HUDEP-2 (cell line): ENCODE results near the gene MACROD2.
"Not testable (repeated sequence)": the region's sequence is repeated elsewhere in the genome, so short reads cannot be mapped to it uniquely, and the experiment has no call there.

ENCODE experiments used
- DNase-seq, 76 experiments: peaks; one replicate each; lab custom pipeline; 2025; ENCODE audit not compliant: unreplicated experiment in 76 of 76; lab: John Stamatoyannopoulos, UW

The MACROD2 gene

DNA sequence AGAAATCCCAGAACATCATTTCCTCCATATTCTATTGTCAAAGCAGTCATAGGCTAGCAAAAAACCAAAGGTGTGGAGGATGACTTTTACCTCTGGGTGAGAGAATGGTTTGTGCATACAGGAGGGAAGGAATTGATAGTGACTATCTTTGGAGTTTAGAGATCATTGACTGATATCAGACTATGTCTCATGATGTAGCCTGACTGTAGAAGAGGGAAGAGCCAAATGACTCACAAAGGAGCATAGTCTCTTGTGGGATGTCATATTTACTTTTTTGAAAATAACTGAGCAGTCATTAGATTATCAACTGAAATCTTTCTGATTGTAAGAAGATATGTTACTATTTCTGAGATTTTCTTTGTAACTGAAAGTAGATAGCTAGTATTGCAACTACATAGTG is 183.6 kb downstream of the MACROD2 start:
- no peak for DNase-seq

DNA sequence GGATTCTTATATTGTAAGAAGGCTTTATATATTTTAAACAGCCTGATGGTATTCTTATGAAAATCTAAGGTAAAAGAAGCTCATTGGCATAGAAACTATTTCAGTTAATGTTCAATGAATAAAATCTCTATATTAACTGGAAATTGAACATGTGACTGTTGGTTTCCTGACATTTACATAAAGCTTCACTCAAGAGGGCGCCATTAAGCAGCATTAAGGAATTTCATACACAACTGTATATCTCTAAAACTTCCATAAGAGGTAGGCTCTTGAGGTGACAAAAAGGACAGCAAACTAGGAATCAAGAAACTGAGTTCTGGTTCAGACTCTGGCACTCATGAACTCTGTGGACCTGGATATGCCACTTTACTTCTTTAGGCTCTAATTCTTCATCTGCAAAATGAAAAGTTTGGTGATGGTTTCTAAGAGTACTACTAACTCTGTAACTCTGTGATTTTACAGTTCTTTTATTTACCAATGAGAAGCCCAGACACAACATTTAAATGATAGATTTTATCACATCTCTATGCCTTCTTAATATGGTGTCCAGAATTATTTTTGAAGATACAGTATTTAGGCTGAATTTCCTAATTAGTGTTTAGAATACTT is 194.6 kb downstream of the MACROD2 start:
- no peak for DNase-seq

DNA sequence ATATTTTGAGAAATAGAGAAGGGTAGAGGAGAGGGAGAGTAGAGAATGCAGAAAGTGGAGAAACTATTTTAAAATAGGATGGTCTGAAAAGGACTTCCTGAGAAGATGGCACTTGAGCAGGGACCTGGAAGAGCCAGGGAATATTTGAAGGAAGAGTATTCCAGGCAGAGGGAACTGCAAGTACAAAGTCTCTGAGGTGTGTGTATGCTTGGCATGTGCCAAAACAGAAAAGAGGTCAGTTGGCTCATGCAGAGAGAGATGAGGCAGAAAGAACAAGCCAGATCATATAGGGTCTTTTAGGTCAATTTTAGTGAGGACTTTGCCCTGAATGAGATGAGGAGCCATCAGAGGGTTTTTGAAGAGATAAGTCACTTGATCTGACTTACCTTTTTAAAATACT is 196.2 kb downstream of the MACROD2 start:
- no peak for DNase-seq

DNA sequence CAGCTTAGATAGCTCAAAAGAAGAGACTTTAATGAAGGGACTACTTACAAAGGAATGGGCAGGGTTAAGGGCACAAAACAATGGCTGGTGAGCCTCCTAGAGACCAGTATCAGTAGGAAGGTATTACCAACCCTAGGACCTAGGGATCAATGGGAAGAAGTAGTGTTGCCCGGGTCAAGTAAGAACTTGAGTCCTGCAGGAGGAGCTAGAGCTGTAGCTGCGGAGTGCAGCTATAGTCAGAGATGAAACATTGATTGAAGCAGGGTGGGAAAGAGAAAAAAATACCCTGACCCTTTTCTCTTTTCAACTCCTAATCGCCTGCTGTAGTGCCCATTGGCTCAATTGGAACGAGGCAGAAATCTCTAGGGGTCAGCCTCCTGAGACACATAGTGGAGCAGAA is 198.1 kb downstream of the MACROD2 start:
- DNase-seq, result no peak

DNA sequence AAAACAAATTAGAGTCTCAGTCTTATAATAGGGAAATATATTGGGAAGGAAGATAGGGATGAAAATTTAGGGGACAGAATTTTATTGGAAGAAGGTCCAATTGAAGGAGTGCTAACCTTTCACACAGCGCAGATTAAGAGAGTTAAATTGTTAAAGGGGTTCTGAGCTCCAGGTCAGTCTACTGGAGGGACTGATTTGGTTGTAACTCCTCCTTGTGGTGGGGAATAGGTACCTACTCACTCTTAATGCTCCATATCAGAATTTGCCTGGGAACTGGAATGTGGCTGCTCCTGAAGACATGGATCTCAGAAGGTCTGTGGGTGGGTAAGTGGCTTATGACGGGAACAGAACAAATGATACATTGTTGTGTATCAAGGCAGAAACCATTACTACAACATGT is 198.6 kb downstream of the MACROD2 start:
- no peak for DNase-seq

DNA sequence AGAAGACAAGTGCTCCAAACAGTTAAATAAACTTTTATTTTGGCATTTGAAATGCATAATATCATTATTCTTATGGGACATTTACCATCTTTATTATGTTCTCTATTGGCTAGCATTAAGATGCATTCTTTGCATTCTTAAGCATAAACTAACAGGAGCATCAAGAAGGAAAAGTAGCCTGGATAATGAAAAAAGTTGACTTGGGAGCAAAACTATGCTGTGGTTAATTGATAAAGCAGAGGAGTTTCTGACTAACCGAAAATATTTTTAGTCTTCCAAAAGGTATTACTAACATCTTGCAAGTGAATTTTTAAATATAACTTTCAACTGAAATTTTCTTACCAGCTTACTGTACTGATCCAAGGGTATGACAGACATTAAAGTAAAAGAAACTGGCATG is 201.8 kb downstream of the MACROD2 start:
- DNase-seq, result no peak

DNA sequence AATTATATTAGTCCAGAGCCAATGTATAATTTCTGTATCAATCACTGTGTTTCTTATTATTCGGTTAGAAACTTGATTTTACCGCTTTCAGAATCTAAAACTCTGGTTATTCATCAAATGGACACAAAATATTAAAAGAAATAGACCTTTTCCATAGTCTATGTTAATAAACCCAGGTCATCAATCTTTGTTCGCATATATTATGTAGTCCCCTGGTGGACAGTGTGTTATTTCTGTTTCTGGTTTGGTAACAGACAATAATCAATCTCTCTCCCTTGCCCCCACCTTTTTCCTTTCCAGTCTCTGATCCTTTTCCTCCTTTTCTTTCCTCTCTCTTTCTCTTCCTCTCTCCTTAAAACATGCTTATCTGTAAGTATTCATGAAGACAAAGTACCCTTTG is 203.1 kb downstream of the MACROD2 start:
- no peak for DNase-seq

DNA sequence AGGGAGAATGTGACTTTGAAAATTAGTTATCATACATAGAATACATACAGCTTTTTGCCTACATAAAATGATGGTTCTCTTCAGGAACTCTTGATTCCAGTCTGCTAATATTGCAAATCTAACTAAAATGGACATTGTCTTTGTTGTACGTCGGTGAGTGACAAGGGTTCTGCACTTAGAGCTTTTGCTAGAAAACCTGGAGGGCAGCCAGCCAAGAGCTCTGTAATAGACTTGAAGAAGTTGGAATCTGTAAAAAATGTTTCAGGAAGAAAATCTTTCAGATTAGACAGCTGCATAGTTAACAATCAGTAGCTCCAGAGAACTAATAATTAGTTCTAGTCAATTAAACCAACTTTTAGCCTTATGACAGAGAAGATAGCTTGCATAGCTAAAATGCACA is 203.8 kb downstream of the MACROD2 start:
- no peak for DNase-seq

DNA sequence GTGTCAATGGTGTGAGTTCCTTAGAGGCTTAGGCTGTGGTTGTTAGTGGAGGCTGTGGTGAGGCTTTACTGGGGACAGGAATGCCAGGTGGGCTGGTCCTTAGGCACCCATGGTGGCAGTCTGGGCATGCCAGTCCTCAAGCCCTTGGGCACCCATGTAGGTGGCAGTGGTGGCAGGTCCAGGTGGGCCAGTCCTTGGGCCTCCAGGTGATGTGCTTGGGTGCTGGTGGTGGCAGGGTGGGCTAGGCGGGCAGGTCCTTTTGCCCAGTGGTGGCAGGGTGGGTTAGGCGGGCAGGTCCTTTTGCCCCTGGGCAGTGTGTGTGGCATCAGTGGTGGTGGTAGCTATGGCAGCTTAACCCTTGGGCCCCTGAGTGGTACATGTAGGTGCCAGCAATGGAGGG is 208.3 kb downstream of the MACROD2 start:
- no peak for DNase-seq

DNA sequence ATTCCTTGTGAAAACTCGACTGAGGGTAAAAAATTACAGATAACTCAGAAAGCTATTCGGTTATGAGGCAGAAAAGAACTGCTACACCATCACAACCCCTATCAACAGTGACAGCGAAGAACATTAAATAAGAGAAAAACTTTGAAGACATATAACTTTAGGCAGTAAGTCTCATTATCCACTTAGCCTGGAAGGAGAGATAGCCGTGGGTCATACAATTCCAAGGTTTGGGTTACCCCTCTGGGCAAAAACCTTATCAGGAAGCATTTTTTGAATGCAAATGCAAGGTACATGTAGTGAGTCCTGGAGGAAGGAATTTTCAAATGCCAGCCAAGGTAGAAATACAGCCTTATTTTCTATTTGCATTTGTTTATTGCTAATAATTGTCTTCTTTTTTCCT is 212.3 kb downstream of the MACROD2 start:
- DNase-seq, result no peak

DNA sequence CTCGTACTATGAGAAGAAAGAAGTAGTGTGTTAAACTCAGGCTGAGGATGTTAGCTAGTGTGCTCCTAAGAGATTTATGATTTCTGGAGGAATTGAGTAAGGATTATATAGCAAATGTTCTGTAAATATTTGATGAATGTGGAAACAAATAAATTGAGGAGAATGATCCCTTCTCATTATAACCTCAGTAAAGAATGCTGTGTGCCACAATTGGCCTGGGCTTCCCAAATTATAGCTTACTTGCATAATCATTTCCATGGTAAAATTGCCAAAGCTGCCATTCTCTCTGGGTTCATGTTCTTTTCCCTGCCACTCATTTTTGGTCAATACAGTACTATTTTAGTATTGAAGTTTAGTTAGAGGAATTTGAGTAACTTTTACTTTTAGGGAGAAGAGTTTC is 213.6 kb downstream of the MACROD2 start:
- DNase-seq, result no peak

DNA sequence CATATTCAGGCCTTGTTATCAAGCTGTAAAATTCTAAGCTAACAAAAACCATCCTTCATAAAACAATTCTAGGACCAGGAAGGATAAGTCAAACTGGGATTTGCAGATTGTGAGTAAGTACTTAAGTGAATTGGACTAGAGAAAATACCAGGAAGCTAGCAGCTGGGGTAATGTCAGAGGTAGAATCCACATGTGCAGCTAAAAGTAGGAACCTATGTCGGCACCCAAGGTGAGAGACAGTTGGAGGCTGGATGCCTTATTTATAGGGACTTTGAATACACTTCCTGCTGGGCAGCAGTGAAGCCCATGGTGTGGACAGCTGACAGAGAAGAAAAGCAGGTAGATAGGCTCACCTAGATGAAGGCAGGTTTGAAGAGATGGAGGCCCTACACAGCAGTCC is 214.8 kb downstream of the MACROD2 start:
- DNase-seq, result no peak

DNA sequence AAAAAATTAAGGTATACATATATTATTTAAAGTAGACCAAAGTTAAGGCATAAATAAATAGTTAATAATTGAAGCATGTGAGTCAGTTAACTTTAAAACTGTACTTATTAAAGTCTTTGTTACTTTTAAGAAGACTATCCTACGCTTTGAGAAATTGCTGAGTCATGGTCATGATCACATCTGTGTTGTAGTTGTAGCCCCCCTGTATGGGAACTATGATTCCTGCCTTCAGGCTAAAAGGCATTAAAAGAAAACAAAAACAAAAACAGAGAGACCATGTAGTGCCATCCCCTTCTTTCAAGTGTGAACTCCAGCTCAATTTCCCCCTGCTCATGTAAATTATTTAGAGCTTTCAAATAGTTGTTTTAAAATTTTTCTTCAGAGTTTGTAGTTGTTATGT is 218.7 kb downstream of the MACROD2 start:
- DNase-seq, result no peak

DNA sequence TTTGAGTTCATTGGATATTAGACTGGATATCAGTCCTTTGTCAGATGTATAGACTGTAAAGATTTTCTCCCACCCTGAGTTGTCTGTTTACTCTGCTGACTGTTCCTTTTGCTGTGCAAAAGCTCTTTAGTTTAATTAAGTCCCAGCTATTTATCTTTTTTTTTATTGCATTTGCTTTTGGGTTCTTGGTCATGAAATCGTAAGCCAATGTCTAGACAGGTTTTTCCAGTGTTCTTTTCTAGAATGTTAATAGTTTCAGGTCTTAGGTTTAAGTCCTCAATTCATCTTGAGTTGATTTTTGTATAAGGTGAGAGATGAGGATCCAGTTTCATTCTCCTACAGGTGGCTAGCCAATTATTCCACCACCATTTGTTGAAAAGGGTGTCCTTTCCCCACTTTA is 220.6 kb downstream of the MACROD2 start:
- not testable (repeated sequence) for DNase-seq

DNA sequence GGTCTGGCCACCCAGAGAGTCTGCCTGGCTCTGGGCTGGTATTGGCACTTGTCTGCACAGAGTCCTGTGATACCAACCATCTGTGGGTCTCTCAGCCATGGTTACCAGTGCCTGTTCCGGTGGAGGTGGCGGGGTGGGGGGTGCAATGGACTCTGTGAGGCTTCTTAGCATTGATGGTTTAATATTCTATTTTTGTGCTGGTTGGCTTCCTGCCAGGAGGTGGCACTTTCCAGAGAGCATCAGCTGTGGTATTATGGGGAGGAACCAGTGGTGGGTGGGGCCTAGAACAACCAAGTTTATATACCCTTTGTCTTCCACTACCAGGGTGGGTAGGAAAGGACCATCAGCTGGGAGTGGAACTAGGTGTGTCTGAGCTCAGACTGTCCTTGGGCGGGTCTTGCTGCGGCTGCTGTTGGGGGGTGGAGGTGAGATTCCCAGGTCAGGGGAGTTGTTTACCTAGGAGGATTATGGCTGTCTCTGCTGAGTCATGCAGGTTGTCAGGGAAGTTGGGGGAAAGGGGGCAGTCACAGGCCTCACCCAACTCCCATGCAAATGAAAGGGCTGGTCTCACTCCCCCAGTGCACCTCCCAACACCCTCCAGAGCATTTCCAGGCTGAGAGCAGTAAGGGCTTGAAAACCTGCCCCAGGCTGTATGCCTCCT is 224.6 kb downstream of the MACROD2 start:
- DNase-seq, result no peak

DNA sequence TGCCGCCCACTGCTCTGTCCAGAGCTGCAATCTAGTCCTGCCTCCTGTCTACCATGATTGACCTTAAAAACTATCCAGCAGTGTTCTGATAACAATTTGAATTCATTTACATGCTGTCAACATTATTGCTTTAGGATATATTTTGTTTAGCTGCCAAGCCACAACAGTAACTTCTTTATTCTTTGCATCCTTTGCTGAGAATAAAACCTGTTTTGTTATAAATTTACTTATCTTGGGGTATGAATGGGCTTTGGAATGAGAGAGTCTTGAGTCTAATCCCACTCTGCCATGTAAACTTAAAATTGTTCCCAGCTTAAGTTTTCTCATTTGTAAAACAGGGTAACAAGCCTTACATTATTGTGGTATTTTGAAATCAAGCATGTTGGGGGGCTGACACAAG is 225.7 kb downstream of the MACROD2 start:
- no peak for DNase-seq

DNA sequence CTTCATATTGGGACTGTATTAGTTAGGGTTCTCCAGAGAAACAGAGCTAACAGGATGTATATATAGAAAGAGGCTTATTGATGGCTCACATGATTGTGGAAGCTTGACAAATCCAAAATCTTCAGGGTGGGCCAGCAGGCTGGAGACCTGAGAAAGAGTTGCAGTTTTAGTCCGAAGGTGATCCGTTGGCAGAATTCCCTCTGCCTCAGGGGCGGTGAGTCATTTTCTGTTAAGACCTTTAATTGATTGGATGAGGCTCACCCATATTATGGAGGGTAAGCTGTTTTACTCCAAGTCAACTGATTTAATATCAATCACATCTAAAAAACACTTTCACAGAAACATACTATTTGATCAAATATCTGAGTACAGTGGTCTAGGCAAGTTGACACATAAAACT is 228.5 kb downstream of the MACROD2 start:
- no peak for DNase-seq

DNA sequence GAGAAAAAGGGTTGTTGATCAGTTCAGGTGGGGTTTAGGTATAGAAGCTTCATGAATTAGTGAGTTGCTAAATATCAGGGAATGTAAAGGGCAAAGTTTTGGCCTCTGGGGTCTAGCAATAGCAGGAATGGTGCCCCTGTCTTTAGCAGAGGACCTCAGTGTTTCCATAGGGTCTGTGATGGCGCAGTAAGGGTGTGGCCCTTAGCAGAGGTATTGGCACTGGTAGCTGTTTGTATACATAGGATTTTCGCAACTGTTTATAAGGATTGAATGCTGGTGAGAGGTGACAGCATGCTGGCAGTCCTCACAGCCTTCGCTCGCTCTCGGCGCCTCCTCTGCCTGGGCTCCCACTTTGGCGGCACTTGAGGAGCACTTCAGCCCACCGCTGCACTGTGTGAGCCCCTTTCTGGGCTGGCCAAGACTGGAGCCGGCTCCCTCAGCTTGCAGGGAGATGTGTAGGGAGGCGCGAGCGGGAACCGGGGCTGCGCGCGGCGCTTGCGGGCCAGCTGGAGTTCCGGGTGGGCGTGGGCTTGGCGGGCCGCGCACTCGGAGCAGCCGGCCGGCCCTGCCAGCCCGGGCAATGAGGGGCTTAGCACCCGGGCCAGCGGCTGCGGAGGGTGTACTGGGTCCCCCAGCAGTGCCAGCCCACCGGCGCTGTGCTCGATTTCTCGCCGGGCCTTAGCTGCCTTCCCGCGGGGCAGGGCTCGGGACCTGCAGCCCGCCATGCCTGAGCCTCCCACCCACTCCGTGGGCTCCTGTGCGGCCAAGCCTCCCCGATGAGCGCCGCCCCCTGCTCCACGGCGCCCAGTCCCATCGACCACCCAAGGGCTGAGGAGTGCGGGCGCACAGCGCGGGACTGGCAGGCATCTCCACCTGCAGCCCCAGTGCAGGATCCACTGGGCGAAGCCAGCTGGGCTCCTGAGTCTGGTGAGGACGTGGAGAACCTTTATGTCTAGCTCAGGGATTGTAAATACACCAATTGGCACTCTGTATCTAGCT is 231.0 kb downstream of the MACROD2 start:
- DNase-seq, result not testable (repeated sequence)

DNA sequence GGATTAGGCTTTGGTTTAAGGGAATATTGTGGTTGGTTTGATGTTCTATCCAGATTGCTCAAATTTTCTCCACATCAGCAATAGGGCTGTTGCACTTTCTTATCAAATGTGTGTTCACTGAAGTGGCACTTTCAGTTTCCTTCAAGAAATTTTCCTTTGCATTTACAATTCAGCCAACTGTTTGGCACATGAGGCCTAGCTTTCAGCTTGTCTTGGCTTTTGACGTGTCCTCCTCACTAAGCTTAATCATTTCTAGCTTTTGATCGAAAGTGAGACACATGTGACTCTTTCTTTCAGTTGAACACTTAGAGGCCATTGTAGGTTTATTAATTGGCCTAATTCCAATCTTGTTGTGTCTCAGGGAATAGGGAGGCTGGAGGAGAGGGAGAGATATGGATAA is 237.3 kb downstream of the MACROD2 start:
- DNase-seq, result no peak

DNA sequence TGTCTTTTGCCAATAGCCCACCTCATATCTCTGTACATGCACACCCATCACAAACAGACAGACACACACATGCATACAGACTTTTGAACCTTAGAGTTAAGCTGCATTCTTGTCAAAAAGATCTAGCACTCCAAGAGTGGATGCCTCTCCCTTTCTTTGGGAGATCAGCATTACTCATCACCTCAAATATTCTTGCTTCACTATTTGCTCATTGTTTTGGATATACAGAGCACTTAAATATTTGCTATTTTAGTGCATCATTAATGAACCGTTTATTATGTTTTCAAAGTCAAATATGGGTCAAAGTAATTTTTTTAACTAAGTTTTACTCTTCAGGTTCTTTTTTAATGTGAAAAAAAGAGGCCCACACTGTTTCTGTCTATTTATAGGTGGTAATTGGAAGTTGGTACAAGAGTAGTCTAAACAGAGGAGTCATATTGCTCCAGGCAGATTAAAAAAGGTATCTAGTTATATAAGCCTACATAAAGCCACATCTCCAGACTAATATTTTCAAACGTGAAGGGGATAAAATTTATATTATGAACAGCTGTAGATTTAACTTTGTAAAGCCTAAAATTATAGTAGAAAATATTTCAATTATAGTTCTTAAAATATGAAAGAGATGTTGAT is 239.5 kb downstream of the MACROD2 start:
- DNase-seq, result no peak

DNA sequence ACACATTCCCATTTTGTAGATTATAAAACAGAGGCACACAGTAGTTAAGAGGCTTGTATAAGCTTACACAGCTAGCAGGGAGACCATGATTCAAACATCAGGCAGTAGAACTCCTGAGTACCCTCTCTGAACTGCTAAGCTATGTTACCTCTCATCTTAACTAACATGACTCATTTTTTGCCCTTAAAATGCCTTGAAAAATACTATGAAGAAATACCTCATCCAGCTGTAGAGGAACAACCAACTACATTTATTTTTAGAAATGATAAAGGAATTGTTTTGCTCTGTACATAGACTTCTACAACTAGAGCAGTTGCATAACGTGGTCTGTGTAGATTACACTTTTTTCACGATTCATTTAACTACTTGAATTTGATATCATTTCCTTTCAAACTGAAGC is 240.0 kb downstream of the MACROD2 start:
- no peak for DNase-seq
